Skin epidermis (tissue), 12 donors: ENCODE data around the gene ZXDA.

ENCODE experiments used
- H3K27ac ChIP-seq, 21 experiments: fragments of 200-600 bp; sonication (generic) in 11 of 21; one replicate each; pipeline ENCODE4 v1.5.0; 2020; ENCODE audit warnings: mild to moderate bottlenecking in 3 of 21, inconsistent platforms in 2 of 21, moderate library complexity in 2 of 21
- H3K4me3 ChIP-seq, 7 experiments: fragments of 200-600 bp; sonication (generic) in 2 of 7; one replicate each; pipeline ENCODE4 v1.5.0; 2020; ENCODE audit warnings: inconsistent platforms in 2 of 7, mild to moderate bottlenecking in 2 of 7, moderate library complexity in 1 of 7

Gene ZXDA

GRCh38 chrX:57910287-57910912, at the start of gene ZXDA:
TSS of gene ZXDA (minus strand) at chrX:57910458. CDS start at chrX:57910420, 38 bp downstream.
- Histone ChIP-seq H3K27ac (peak within 1 kb of the TSS; percentile 59 to 95 (median 90)), H3K4me3 (peak within 1 kb of the TSS; percentile 33 to 56 (median 47))

DNA sequence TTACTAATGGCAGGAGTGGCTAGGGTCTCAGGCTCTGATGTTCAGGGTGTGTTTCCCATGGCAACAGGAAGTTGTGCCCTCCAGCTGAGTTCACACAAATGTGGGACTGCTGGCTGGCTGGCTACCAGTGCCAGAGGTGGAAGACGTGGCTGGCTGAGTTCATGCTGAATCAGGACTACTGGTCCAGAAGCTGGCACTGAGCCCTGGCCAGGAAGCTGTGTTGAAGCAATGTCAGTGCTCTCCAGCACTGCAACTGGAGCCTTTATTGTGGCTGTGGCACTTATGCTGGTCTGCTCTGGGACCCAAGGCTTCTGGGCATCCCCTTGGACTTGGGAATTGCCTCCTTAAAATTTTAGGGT, 42.0 kb upstream of the ZXDA start:
- Histone ChIP-seq H3K27ac (no peak overlapping the region), H3K4me3 (no peak overlapping the region)

GRCh38 chrX:57951666-57952319, 41.5 kb upstream of the ZXDA start:
- Histone ChIP-seq H3K4me3 (no peak overlapping the region), H3K27ac (peak overlapping the region in 1 of 21 experiments; percentile 36)

- H3K27ac ChIP-seq, result no peak overlapping the region
- H3K4me3 ChIP-seq, result no peak overlapping the region
Measured at GRCh38 chrX:57933321-57933720, 23.1 kb upstream of the ZXDA start.

- Histone ChIP-seq H3K4me3 (no peak overlapping the region), H3K27ac (no peak overlapping the region)
Measured at GRCh38 chrX:57932266-57932665, 22.0 kb upstream of the ZXDA start.

DNA sequence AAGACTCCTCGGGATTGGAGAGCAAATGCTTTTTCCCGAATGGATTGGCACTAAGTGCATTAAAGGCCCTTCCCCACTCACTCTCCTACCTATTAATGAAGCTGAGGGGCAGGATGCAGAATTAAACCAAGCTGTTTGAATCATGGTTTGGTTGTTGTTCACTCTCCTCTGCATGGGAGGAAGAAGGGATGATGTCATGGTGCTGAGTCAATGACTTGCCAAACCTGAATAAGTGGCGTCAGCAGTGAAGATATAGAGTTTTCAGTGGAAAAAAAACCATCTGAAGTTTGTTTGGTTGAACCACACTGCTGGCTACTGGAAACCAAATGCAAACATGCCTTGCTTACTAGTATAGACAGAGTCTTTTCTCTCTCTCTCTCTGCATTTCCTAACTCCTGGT, 19.8 kb upstream of the ZXDA start:
- no peak overlapping the region for H3K4me3 ChIP-seq
- H3K27ac ChIP-seq, result no peak overlapping the region

DNA sequence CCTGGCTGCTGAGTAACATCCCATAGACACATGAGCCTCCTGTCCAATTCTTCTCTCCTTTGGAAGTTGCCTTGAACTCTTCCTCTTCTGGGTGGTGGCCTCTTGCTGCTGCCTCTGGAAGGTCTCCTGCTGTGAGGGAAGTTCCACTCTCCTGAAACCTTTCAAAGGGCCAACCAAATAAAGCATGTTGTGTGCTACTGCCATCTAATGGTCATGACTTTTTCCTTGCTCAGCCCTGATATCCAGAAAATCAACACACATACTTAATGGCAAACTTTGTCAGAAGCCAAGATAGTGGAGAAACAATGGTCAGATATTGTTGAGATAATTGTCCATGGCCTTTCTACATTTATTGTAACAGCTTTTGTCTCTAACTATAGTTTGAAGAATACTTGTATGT, 19.1 kb upstream of the ZXDA start:
- no peak overlapping the region for H3K4me3 ChIP-seq

DNA sequence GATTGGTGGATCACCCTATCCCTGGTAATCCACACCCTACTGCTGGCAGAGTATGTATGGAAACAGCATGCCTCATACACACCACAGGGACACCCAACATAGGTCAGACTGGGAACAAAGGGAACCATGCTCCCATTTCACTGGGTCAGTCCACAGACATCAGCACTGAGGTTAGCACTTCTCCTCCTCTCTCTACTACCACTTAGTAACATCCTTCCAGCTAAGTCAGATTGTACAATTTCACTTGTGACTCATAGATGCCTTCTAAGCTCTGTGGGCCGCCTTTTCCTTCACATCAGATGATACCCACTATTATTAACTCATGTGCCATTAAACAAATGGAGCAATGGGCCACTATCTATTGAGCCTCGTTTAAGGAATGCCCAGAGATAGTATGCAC, 15.5 kb upstream of the ZXDA start:
- no peak overlapping the region for H3K27ac ChIP-seq
- H3K4me3 ChIP-seq, result no peak overlapping the region

More for the DNA sequence above, 19.1 kb upstream of the ZXDA start:
- H3K27ac ChIP-seq, result no peak overlapping the region

DNA sequence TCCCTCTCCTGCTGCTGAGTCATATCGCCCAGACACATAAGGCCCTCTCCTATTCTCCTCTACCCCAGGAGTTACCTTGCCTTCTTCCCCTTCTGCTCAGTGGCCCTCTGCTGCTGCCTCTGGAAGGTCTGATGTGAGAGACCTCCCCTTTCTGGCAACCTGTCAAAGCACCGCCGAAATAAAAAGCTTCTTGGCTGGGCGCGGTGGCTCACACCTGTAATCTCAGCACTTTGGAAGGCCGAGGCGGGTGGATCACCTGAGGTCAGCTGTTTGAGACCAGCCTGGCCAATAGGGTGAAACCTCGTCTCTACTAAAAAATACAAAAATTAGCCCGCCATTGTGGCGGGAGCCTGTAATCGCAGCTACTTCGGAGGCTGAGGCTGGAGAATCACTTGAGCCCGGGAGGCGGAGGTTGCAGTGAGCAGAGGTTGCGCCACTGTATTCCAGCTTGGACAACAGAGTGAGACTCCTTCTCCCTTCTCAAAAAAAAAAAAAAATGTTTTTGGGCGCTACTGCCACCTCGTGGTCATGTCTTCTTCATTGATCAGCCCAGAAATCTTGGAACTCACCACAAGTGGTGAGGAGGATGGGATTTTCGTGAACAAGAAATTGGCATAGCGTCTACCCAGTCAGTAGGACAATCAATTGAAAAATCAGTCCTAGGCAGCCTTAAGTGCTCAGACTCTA, 8.6 kb upstream of the ZXDA start:
- H3K27ac ChIP-seq, result no peak overlapping the region
- H3K4me3 ChIP-seq, result no peak overlapping the region

GRCh38 chrX:57915680-57916079, 5.4 kb upstream of the ZXDA start:
- H3K4me3 ChIP-seq, result no peak overlapping the region

DNA sequence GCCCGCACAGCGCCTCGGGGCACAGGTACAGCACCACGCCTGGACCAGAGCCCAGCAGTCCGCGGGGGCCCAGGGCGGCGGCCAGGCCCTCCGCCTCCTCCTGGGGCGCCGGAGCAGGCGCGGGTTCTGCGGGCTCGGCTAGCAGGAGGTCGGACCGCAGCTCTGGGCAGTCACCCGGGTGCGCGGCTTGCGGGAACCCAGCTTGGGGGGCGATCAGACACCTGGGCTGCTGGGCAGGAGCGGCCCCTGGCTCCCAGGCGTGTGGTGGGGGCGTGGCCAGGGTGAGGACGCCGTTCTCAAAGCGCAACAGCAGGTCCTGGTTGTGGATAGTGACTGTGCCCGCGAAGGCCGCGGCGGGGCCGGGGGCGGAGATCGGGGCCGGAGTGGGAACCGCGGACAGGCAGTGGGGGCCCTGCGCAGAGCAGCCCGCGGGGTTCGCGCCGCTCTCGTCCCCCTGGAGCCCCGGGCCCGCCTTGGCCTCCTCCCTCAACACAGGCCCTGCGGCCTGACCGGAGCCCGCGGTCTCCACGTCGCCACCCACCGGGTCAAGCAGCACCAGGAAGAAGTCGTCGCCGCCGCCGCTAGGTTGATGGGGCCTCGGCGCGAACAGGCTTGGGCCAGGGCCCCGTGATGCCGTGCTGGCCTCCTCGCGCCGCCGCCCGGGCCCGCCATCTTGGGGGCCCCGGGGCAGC, 517 bp downstream of the ZXDA start:
- peak overlapping the region; percentile 59 to 95 (median 90) for H3K27ac ChIP-seq
- H3K4me3 ChIP-seq, result peak overlapping the region; percentile 33 to 56 (median 47)

More at GRCh38 chrX:57915680-57916079, 5.4 kb upstream of the ZXDA start:
- H3K27ac ChIP-seq, result no peak overlapping the region

DNA sequence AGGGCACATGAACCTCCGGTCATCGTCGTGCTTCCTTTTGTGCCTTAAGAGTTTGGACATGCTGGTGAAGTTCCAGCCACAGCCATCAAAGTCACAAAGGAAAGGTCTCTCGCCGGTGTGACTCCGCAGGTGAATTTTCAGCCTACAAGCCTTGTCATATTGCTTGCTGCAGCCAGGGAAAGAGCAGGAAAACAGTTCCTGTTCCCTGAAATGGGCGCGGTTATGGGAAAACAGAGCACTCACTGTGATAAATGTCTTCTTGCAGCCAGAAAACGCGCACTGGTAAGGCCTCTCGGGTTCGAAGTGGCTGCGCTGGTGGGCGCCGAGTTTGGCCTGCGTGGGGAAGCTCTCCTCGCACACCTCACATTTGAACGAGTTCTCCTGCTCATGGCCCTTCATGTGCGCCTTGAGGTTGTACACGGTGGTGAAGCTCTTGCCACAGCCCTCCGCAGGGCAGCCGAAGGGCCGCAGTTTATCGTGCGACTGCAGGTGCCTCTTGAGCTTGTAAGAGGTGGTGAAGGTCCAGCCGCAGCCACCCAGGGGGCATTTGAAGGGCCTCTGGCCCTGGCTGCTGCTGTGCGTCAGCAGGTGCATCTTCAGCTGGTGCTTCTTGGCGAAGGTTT, 1.2 kb downstream of the ZXDA start:
- Histone ChIP-seq H3K4me3 (peak overlapping the region; percentile 33 to 56 (median 47)), H3K27ac (peak overlapping the region in 18 of 21 experiments; percentile 72 to 95 (median 90))

- H3K27ac ChIP-seq, result peak overlapping the region in 1 of 21 experiments; percentile 12
- H3K4me3 ChIP-seq, result no peak overlapping the region
Measured at GRCh38 chrX:57906790-57907189, 3.5 kb downstream of the ZXDA start.

DNA sequence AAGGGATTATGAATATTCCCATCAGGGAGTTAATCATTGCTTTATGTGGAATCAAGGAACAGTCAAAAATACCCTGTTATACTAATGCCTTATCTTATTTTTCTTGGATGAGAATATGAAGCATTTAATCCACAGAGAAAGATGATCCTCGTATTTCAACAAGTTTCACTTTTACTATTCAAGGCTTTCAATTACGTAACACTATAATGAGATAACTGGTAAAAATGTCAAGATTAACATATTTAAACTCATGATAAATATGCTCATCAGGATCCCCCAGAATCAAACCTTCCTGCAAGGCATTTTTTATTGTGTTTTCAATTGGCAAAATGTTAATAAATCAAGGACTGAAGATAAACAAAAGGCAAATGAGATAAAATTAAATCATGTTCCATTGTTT, 5.1 kb downstream of the ZXDA start:
- peak overlapping the region in 4 of 21 experiments; percentile 16 to 41 (median 29) for H3K27ac ChIP-seq
- no peak overlapping the region for H3K4me3 ChIP-seq

DNA sequence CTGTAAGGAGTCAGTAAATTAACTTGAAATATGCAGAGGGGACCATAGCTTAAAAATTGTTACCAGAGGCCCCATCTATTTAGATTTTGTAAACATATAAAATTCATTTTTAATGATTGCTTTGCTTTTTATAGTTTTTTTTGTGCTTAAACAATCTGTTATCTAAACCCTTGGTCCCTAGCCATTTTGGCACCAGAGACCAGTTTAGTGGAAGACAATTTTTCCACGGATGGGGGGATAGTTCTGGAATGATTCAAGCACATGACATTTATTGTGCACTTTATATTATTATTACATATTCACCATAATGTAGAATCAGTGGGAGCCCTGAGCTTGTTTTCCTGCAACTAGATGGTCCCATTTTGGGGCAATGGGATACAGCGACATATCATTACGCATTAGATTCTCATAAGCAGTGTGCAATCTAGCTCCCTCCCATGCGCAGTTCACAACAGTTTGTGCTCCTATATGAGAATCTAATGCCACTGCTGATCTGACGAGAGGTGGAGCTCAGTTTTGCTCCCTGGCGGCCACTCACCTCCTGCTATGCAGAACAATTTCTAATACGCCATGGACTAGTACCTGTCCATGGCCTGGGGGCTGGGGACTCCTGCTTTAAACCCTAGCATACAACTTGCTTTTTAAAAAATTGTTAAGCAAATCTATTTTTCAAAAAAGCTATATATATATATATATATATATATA, 5.9 kb downstream of the ZXDA start:
- Histone ChIP-seq H3K4me3 (no peak overlapping the region), H3K27ac (no peak overlapping the region)

GRCh38 chrX:57902633-57903032, 7.6 kb downstream of the ZXDA start:
- Histone ChIP-seq H3K27ac (no peak overlapping the region), H3K4me3 (no peak overlapping the region)

DNA sequence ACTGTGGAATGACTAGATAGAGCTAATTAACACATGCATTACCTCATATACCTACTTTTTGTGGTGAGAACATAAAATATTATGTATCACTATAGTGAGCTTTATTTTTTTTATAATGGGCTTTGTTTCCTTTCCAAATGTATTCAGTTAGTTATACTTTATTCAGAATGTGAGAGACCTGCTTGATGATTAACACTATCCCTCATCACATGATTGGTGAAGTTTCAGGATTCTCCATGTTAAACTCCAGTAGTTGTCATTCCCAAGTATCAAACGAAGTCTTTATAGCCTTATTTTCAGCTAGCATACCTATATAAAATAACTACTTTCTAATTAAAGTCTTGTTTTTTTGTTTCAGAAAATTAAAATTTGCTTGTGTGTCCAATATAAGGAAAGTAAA, 8.8 kb downstream of the ZXDA start:
- H3K27ac ChIP-seq, result no peak overlapping the region
- H3K4me3 ChIP-seq, result no peak overlapping the region

GRCh38 chrX:57900975-57901374, 9.3 kb downstream of the ZXDA start:
- Histone ChIP-seq H3K4me3 (no peak overlapping the region), H3K27ac (peak overlapping the region in 3 of 21 experiments; percentile 14 to 32 (median 26))

DNA sequence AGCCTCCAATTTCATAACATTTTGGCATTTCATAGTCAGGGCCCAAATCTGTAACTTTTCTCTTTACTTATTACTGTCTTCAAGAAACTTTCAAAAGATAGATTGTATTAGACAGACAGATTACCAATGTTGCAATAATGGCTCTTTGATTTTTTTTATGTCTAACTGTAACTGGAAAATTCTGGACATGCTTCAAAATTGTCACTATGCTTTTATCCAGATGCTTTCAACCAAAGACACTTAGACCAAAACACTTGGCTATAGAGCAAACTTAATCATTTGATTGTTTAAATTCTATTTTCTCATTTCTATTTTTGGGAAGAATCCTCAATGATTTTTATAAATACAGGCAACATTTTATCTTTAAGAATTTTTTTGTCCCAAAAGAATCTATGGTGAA, 10.4 kb downstream of the ZXDA start:
- Histone ChIP-seq H3K27ac (no peak overlapping the region), H3K4me3 (no peak overlapping the region)
